Measurements from ENCODE around the gene AGAP5. TPM values are rescaled to one million over a fixed set of nuclear protein-coding genes. Genes with fewer than 3 reads are reported as not detected.

The AGAP5 gene
- total and polyA plus RNA-seq, 2 of the 13 experiments (the other 11 are each of a cell fraction or from before 2014, with no cell fraction given) = 5.3 to 7.9 TPM

DNA sequence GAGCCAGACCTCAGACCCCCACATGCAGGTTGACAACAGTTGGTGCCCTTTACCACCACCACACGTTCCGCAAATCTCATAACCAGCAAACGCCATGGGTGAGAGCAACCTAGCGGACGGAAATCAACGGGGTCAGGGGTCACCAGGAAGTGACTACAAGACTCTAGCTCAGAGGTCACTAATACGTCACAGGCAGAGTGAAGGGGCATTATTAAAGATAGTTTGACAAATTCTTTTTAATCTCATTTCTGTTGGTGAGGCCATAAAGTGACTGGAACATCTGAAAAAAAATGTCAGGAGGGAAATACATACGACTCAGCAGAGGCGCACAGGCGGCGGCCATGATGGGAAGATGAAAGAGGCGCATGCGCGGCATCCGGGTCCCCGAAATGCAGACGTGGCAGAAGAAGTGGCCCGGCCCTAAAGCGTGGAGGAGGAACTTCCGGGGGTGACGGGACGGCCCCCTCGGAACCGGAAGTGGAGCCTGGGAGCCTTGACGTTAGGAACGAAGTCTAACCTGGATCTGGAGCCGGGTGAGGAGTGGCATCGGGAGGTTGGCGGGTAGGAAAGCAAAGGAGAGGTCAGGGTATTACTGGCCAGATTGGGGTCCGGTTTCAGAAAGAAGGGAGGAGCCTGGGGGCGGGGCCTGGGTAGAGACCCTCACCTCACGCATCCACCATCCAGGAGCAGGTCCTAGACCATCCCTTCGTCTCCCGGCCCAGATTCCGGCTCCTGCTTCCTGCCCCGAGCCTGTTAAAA, 46.2 kb upstream of the AGAP5 start, which contains the start of gene SEC24C (continued):
- TF ChIP-seq JUNB (CRISPR knock-in tag; IDR thresholded peaks at IDR 0.05; ENCODE audit: borderline replicate concordance) (no peak), SMARCE1 (IDR thresholded peaks at IDR 0.05; ENCODE audit: borderline replicate concordance) (no peak), ZNF232 (CRISPR knock-in tag; IDR thresholded peaks at IDR 0.05; ENCODE audit: borderline replicate concordance) (peak; percentile 36; the same call in 1 of the 2 replicates), TAF15 (IDR thresholded peaks at IDR 0.05; ENCODE audit: low read depth, low read length, poor library complexity, severe bottlenecking) (no peak), NFE2 (CRISPR knock-in tag; IDR thresholded peaks at IDR 0.05) (no peak), ZBTB3 (CRISPR knock-in tag; IDR thresholded peaks at IDR 0.05; ENCODE audit: borderline replicate concordance, low read depth) (no peak; the same call in 1 of the 2 replicates), SNRNP70 (IDR thresholded peaks at IDR 0.05; ENCODE audit: low read depth, low read length) (no peak), SKI (IDR thresholded peaks at IDR 0.05; ENCODE audit: partially characterized antibody) (no peak), EHMT2 (IDR thresholded peaks at IDR 0.05; ENCODE audit: borderline replicate concordance, low read depth, low read length) (no peak), ZNF143 (CRISPR knock-in tag; IDR thresholded peaks at IDR 0.05) (peak; percentile 69; the same call in 1 of the 2 replicates), ZNF724P (CRISPR knock-in tag; IDR thresholded peaks at IDR 0.05; ENCODE audit: borderline replicate concordance) (peak; percentile 59; the same call in 1 of the 2 replicates), ZNF263 (CRISPR knock-in tag; IDR thresholded peaks at IDR 0.05) (peak; percentile 28; the same call in 1 of the 2 replicates), TBX3 (IDR thresholded peaks at IDR 0.05; ENCODE audit: borderline replicate concordance) (no peak), ZNF329 (CRISPR knock-in tag; IDR thresholded peaks at IDR 0.05; ENCODE audit: low read depth) (no peak), ZNF138 (CRISPR knock-in tag; IDR thresholded peaks at IDR 0.05; ENCODE audit: low read depth) (no peak), ZC3H4 (CRISPR knock-in tag; IDR thresholded peaks at IDR 0.05; ENCODE audit: borderline replicate concordance) (no peak), ZNF160 (CRISPR knock-in tag; IDR thresholded peaks at IDR 0.05) (peak; percentile 26; the same call in 1 of the 2 replicates), SMYD3 (CRISPR knock-in tag; IDR thresholded peaks at IDR 0.05) (no peak), ZNF446 (CRISPR knock-in tag; IDR thresholded peaks at IDR 0.05) (0 out of 2 replicates have a peak, but pooled peaks have one; percentile 47), FOXA3 (CRISPR knock-in tag; IDR thresholded peaks at IDR 0.05) (peak; percentile 22; the same call in 1 of the 2 replicates), ZNF350 (CRISPR knock-in tag; IDR thresholded peaks at IDR 0.05; ENCODE audit: borderline replicate concordance, low read depth) (peak; percentile 89)
- TF ChIP-seq, protein P1, sequence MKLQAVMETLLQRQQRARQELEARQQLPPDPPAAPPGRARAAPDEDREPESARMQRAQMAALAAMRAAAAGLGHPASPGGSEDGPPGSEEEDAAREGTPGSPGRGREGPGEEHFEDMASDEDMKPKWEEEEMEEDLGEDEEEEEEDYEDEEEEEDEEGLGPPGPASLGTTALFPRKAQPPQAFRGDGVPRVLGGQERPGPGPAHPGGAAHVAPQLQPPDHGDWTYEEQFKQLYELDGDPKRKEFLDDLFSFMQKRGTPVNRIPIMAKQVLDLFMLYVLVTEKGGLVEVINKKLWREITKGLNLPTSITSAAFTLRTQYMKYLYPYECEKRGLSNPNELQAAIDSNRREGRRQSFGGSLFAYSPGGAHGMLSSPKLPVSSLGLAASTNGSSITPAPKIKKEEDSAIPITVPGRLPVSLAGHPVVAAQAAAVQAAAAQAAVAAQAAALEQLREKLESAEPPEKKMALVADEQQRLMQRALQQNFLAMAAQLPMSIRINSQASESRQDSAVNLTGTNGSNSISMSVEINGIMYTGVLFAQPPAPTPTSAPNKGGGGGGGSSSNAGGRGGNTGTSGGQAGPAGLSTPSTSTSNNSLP (IDR thresholded peaks at IDR 0.05; ENCODE audit: low read depth, low read length) = no peak
- TF ChIP-seq, protein P2, sequence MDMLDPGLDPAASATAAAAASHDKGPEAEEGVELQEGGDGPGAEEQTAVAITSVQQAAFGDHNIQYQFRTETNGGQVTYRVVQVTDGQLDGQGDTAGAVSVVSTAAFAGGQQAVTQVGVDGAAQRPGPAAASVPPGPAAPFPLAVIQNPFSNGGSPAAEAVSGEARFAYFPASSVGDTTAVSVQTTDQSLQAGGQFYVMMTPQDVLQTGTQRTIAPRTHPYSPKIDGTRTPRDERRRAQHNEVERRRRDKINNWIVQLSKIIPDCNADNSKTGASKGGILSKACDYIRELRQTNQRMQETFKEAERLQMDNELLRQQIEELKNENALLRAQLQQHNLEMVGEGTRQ (IDR thresholded peaks at IDR 0.05; ENCODE audit: low read depth, low read length) = no peak
- TF ChIP-seq, protein P2 (CRISPR knock-in tag; IDR thresholded peaks at IDR 0.05; ENCODE audit: borderline replicate concordance) = no peak
- TF ChIP-seq, protein P3, sequence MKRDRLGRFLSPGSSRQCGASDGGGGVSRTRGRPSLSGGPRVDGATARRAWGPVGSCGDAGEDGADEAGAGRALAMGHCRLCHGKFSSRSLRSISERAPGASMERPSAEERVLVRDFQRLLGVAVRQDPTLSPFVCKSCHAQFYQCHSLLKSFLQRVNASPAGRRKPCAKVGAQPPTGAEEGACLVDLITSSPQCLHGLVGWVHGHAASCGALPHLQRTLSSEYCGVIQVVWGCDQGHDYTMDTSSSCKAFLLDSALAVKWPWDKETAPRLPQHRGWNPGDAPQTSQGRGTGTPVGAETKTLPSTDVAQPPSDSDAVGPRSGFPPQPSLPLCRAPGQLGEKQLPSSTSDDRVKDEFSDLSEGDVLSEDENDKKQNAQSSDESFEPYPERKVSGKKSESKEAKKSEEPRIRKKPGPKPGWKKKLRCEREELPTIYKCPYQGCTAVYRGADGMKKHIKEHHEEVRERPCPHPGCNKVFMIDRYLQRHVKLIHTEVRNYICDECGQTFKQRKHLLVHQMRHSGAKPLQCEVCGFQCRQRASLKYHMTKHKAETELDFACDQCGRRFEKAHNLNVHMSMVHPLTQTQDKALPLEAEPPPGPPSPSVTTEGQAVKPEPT (CRISPR knock-in tag; IDR thresholded peaks at IDR 0.05; ENCODE audit: low read depth) = no peak

All from HepG2 (cell line).